Lower leg skin (tissue), 4 donors: Measurements from ENCODE around the gene PDCD6IP. TPM values are rescaled to one million over a fixed set of nuclear protein-coding genes. Genes with fewer than 3 reads are reported as not detected.

Experiments used
- DNase-seq, 2 donors: peaks; one replicate each; pipeline ENCODE4 v3.0.0-alpha.2; 2019; ENCODE audit warnings: low spot score in 2 of 2
- H3K4me3 ChIP-seq: fragments of 200-600 bp; sonication (generic); 2 replicates; pipeline ENCODE4 v1.5.1; 2017; ENCODE audit warnings: mild to moderate bottlenecking, low read depth; ENCODE audit not compliant: poor library complexity, severe bottlenecking
- POLR2A ChIP-seq, 2 donors: fragments of 450-650 bp; IDR thresholded peaks; one replicate each; pipeline ENCODE4 v1.6.1; 2016 to 2017; ENCODE audit warnings: antibody characterized with exemption in 2 of 2, mild to moderate bottlenecking in 1 of 2, moderate library complexity in 1 of 2
- WGBS, 2 donors: methylation state at CpG; one replicate each; pipeline ENCODE4 v1.1.5; 2018; 5-methylcytosine and 5-hydroxymethylcytosine counted together
- intact Hi-C: fragments of 100-400 bp; cut with DNase I; formaldehyde crosslinking; loops from one replicate; pipeline ENCODE4 v1.15.0; 2023; ENCODE audit warnings: low total_unique reads
- total RNA-seq, 4 donors: library from RNA; depleted of rRNA; stranded (reverse); fragments of >200 nt; gene quantifications; one replicate each; pipeline ENCODE4 v1.1.0, GENCODE V29; 2016
- TF ChIP-seq, protein P1 (sequence below), 3 donors: fragments of 450-650 bp; IDR thresholded peaks; one replicate each; pipeline ENCODE4 v1.5.1; 2016; ENCODE audit warnings: antibody characterized with exemption in 3 of 3, mild to moderate bottlenecking in 3 of 3, moderate library complexity in 2 of 3

PDCD6IP gene
- total RNA-seq, 4 donors from 2014 or later, result 152 to 373 (median 269) TPM

DNA sequence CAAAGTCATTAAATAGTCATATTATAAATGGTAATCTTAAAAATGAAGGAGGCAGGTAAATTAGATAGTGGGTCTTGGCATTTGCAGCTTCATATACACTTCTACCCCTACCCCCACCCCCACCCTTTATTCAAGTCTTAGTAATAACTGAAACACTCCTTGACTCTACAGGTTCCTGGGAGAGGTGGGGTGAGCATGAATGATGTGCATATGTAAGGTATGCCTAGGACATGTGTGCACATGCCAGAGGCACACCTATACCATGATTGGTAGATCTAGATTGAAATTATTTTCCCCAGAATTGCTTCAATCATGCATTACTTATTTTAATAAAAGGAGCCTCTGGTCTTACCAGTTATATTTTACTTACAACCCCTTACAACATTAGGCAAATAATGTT lies 40.1 kb upstream of the PDCD6IP start:
- intact Hi-C loops, result no loop called here
- no peak for DNase-seq
- TF ChIP-seq, protein P1, sequence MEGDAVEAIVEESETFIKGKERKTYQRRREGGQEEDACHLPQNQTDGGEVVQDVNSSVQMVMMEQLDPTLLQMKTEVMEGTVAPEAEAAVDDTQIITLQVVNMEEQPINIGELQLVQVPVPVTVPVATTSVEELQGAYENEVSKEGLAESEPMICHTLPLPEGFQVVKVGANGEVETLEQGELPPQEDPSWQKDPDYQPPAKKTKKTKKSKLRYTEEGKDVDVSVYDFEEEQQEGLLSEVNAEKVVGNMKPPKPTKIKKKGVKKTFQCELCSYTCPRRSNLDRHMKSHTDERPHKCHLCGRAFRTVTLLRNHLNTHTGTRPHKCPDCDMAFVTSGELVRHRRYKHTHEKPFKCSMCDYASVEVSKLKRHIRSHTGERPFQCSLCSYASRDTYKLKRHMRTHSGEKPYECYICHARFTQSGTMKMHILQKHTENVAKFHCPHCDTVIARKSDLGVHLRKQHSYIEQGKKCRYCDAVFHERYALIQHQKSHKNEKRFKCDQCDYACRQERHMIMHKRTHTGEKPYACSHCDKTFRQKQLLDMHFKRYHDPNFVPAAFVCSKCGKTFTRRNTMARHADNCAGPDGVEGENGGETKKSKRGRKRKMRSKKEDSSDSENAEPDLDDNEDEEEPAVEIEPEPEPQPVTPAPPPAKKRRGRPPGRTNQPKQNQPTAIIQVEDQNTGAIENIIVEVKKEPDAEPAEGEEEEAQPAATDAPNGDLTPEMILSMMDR (IDR thresholded peaks at IDR 0.05), result no peak
- no peak for TF ChIP-seq POLR2A (IDR thresholded peaks at IDR 0.05)
- H3K4me3 ChIP-seq, result no peak overlapping the region

DNA sequence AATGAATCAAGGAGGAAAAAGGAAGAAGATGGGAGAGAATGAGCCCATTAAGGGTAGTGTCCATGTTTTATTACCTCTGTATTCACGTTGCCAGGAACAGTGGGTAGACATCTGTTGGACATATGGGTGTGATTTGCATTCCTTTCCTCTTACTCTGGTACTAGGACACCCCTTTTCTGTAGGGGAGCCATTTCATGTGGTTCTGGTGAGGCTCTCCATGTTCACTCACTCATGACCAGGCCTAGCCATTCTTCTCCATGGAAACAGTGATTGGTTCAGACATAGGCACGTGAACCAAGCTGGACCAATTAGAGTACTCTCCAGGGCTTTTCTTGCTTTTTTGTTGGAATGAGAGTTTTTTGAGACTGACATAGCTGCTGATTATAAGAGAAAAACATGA lies 39.6 kb upstream of the PDCD6IP start:
- H3K4me3 ChIP-seq, result no peak overlapping the region
- WGBS, 2 donors, result 49 to 63% methylated on average over 2 of the region's 2 CpGs
- TF ChIP-seq POLR2A (IDR thresholded peaks at IDR 0.05), result no peak
- TF ChIP-seq, protein P1 (IDR thresholded peaks at IDR 0.05), result no peak
- no peak for DNase-seq
- intact Hi-C loops, result no loop called here

DNA sequence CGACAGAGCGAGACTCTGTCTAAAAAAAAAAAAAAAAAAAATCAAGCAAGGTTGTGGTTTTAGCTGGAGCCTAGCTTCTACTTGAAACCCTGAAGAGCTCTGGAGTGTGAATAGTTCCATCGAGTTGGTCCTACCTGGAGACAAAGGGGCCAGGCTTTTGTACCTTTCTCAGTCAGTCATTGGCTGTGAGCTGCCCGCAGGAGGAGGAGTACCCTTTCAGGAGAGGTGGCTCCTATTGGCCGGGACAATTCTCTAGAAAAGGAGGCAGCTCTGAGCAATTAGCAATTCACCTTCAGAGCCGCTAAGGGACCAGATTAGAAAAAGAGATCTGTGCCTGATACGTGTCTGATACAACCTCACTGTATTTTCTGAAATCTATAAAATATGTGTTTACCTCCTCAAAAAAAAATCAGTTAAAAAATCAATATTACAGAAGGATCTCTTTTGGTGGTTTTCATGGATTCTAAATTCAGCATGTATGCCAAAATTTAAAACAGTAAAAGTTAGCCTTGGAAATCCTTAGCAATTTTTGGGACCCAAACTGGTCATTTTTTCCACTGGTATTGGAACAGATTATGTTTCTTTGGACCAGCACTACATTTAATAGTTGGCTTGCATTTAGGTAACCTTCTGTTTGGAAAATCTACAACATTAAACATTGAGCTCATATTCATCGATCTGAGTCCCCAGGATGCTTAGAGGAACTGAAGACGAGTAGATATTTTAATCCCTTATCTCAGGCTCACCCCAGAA lies 29.7 kb upstream of the PDCD6IP start:
- intact Hi-C loops, result no loop called here
- H3K4me3 ChIP-seq, result no peak overlapping the region
- TF ChIP-seq, protein P1 (IDR thresholded peaks at IDR 0.05), result no peak
- no peak for TF ChIP-seq POLR2A (IDR thresholded peaks at IDR 0.05)
- no peak for DNase-seq
- WGBS, 2 donors, result 91 to 93% methylated on average over 9 of the region's 9 CpGs

DNA sequence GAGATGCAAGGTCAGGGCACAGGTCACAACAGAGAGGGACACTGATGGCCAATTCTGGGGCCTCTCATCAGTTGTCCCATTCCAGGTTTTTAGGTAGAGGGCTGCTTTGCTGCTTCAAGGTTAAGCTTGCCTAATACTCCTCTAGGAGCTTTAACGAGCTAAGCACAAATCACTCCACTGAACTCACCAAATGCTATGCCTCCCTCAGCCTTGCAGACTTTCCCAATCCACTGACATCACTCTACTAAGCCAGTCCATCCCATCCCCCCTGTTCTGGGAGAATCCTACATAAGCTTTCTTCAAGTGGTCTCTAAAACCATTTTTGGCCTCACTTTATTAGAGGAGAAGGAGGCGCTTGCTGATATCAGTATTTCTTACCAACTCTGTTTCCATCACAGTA lies 24.8 kb upstream of the PDCD6IP start:
- H3K4me3 ChIP-seq, result no peak overlapping the region
- WGBS, 2 donors, result 75 to 83% methylated on average over 2 of the region's 2 CpGs
- TF ChIP-seq, protein P1 (IDR thresholded peaks at IDR 0.05), result no peak
- no peak for TF ChIP-seq POLR2A (IDR thresholded peaks at IDR 0.05)
- no peak for DNase-seq
- intact Hi-C loops, result no loop called here

DNA sequence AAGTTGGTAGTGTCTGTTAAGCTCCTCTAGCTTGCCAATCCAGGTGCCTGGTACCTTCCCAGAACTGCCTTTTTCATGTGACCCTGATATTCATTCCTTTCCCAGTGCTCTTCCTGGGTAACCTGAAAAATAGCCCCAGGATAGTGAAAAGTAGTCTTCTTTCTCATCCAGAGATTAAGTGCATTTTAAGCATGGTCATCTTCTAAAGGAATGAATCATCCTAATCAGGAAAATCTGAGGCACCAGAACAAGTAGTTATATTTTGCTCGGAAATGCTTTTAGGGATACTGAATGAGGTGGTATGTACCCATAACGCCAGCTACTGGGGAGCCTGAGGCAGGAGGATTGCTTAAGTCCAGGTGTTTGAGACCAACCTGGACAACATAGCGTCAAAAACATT lies 23.1 kb upstream of the PDCD6IP start:
- H3K4me3 ChIP-seq, result no peak overlapping the region
- no peak for DNase-seq
- no peak for TF ChIP-seq POLR2A (IDR thresholded peaks at IDR 0.05)
- TF ChIP-seq, protein P1 (IDR thresholded peaks at IDR 0.05), result no peak
- intact Hi-C loops, result no loop called here
- WGBS, 2 donors, result 76 to 78% methylated on average over 3 of the region's 3 CpGs

DNA sequence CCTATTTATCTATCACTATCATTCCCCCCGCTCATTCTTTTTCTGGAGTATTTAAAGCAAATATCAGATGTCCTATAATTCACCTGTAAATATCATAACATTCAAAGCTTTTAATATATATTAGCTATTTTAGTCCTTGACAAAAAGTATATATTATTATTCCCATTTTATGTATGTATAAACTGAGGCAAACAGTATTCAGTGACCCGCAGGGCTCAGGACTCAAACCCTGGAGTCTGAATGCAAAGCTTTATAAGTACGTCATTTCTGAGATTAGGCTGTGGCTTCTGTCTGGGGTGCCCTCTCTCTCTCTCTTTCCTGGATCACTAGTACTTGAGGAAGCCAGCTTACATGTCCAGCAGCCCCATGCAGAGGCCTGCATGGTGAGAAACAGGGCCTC lies 20.4 kb upstream of the PDCD6IP start:
- H3K4me3 ChIP-seq, result no peak overlapping the region
- DNase-seq, result no peak
- intact Hi-C loops, result no loop called here
- no peak for TF ChIP-seq POLR2A (IDR thresholded peaks at IDR 0.05)
- TF ChIP-seq, protein P1 (IDR thresholded peaks at IDR 0.05), result no peak
- 89 to 96% methylated on average over 3 of the region's 3 CpGs for WGBS, 2 donors
